GM12865 (cell line): ENCODE measurements around the gene ZNF766.

Experiments
- DNase-seq: peaks from one replicate; pipeline ENCODE4 v3.0.0; 2010; ENCODE audit warnings: low read depth
- H3K4me3 ChIP-seq: 2 replicates; pipeline ENCODE4 v1.5.1; 2011; ENCODE audit warnings: mild to moderate bottlenecking, low read depth, low read length, control low read depth
- TF ChIP-seq, protein P1 (sequence below): IDR thresholded peaks from 2 replicates; pipeline ENCODE4 v1.5.1; 2011; ENCODE audit warnings: low read length, control low read depth, low read depth, inconsistent platforms; ENCODE audit not compliant: insufficient read depth; ENCODE audit errors: missing control alignments

The ZNF766 gene

DNA sequence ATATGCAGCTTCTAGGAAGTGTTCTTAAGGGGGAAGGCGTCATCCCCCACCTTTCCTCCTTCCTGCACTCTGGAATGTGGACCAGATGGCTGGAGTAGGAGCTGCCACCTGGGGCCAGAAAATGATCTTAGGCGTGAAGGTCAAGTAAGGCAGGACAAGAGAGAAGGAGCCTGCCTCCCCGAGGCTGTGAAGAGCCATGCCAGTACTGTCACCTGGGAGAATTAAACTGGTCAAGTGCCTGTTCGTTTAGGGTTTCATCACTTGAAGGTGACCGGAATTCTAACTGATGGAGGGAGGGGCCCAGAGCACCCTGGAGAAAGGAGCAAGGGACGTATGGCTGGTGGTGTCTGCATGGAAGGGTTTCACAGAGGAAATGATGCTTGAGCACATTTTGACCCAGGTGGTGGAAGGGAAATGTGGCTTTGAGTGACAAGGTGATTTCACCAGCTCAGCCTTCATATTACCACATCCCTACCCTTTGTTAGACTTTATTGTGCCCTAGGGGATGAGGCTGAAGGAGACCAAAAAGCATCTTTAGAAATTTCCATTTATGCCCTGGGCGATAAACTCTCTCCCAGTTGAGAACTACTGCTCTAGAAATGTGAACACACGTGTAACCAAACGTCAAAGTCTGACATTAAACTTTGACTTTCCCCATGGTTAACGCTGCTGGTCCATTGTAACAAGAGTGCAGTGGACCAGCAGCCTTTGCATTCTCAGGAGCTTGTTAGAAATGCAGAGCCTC is 42.0 kb upstream of the ZNF766 start:
- H3K4me3 ChIP-seq: no peak overlapping the region
- TF ChIP-seq, protein P1, sequence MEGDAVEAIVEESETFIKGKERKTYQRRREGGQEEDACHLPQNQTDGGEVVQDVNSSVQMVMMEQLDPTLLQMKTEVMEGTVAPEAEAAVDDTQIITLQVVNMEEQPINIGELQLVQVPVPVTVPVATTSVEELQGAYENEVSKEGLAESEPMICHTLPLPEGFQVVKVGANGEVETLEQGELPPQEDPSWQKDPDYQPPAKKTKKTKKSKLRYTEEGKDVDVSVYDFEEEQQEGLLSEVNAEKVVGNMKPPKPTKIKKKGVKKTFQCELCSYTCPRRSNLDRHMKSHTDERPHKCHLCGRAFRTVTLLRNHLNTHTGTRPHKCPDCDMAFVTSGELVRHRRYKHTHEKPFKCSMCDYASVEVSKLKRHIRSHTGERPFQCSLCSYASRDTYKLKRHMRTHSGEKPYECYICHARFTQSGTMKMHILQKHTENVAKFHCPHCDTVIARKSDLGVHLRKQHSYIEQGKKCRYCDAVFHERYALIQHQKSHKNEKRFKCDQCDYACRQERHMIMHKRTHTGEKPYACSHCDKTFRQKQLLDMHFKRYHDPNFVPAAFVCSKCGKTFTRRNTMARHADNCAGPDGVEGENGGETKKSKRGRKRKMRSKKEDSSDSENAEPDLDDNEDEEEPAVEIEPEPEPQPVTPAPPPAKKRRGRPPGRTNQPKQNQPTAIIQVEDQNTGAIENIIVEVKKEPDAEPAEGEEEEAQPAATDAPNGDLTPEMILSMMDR: no peak
- DNase-seq: no peak

DNA sequence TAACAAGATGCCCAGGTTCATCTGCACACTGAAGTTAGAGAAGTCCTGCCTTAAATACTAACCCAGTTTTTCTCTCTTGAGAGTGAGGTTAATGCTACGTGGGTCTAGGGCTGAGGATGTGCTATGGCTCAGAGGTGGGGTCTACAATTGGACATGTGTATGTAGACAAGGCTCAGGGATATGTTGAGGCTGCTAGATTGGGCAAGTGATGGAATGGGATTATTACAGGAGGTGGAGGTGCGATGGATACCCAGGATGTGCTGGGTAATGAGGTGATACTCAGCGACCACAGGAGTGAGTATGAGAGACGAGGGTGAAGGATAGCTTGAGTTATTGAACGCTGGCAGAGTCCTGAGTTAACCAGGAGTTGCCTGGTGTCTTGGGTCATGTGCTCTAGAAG is 41.4 kb upstream of the ZNF766 start:
- no peak overlapping the region for H3K4me3 ChIP-seq
- TF ChIP-seq, protein P1: no peak
- DNase-seq: no peak

DNA sequence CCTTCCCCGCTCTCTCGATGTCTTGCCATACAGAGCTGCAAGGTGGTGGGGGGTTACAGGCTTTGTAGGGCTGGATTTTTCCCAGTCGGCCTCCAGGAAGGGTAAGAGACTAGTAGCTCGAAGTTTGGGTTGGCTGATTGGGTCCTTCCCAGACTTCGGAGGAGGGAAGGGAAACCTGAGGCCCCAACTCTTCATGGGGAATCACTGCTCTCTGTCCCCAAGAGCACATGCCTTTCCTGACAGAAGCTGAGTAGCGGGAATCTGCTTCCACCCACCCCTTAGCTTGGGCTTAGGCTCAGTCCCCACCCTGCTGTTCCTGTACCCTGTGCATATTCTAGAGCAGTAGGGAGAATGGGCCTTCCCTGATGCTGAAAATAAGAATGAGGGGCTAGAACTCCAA is 39.9 kb upstream of the ZNF766 start:
- no peak for DNase-seq
- H3K4me3 ChIP-seq: no peak overlapping the region
- TF ChIP-seq, protein P1: no peak

DNA sequence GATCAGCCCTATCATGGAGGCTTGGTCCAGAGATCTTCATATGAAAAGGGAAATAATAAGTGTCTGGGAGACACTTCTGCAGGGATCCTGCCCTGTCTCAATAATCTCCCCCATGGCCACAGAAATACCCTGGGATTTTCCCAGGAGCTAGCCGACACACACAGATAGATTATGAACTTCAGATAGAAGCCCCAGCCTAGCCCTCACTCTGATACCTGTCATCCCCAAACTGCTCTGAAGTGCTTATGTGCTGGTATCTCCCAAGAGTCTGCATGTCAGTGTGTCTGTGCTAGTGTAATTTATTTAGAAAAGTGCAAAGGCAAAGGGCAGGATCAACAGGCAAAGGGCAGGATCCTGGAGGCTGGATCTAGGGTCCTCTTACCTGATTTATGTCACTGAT is 38.7 kb upstream of the ZNF766 start:
- peak; percentile 20 for DNase-seq
- no peak overlapping the region for H3K4me3 ChIP-seq
- TF ChIP-seq, protein P1: no peak

DNA sequence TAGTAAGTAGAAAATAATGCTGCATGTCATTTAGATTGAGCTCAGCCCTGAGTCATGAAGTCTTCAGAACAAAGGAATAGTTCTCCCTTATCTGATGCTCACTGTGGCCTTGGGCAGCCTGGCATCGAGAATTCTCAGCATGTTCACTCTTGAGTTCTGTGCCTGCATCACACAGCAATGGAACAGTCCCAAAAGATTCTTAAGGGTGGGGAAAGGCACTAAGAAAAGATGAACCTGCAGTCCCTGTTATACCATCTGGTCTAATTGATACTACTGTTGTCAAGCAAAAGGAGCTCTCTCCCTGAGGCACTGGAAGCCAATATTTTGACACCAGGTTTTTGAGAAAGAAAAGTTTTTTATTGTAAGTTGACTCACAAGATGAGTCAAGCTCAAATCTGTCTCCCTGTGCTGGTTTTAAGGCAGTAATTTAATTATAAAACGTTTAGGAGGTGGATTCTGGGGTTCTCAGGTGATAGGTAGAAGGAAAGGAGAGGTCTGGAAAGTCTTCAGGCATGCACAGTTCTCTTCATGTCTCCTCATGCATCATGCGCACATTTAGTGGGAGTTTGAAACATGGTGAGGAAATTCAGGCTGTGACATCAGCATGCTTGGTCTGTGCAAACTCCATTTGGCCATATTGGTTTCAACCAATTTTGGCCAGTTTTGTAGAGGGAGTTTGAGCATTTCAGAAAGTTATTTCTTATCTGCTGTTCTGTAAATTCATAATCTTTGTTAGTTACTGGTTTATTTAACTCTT is 38.1 kb upstream of the ZNF766 start:
- DNase-seq: no peak
- H3K4me3 ChIP-seq: no peak overlapping the region
- TF ChIP-seq, protein P1: no peak

DNA sequence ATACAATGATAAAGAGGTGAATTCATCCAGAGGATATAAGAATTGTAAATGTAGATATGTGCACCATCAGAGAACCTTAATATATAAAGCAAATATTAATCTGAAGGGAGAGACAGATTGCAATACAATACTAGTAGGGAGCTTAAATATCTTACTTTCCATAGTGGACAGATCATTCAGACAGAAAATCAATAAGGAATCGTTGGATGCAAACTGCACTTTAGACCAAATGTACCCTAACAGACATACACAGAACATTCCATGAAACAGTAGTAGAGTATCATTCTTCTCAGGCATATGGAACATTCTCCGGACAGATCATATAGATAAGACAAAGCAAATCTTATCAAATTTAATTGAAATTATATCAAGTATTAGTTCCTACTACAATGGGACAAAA is 35.0 kb upstream of the ZNF766 start:
- TF ChIP-seq, protein P1: no peak
- no peak overlapping the region for H3K4me3 ChIP-seq
- no peak for DNase-seq
